Measurements from ENCODE around the gene MT1A.
"Not testable (repeated sequence)": the region's sequence is repeated elsewhere in the genome, so short reads cannot be mapped to it uniquely, and the experiment has no call there.

GRCh38 chr16:56621665-56622445, 16.6 kb upstream of the MT1A start:
- not testable (repeated sequence) for TF ChIP-seq CTCF (IDR thresholded peaks at IDR 0.05); NR2C2 (CRISPR knock-in tag; IDR thresholded peaks at IDR 0.05); E2F5 (CRISPR knock-in tag; IDR thresholded peaks at IDR 0.05); TP53 (CRISPR knock-in tag; IDR thresholded peaks at IDR 0.05); FOXP1 (CRISPR knock-in tag; IDR thresholded peaks at IDR 0.05; ENCODE audit: borderline replicate concordance); ARID4B (CRISPR knock-in tag; IDR thresholded peaks at IDR 0.05; ENCODE audit: borderline replicate concordance); NR1H2 (CRISPR knock-in tag; IDR thresholded peaks at IDR 0.05); NFATC4 (CRISPR knock-in tag; IDR thresholded peaks at IDR 0.05); MAX (CRISPR knock-in tag; IDR thresholded peaks at IDR 0.05); GABPB1 (CRISPR knock-in tag; IDR thresholded peaks at IDR 0.05); KAT7 (CRISPR knock-in tag; IDR thresholded peaks at IDR 0.05; ENCODE audit: borderline replicate concordance); E2F4 (CRISPR knock-in tag; IDR thresholded peaks at IDR 0.05; ENCODE audit: borderline replicate concordance, low read depth); ELF4 (CRISPR knock-in tag; IDR thresholded peaks at IDR 0.05; ENCODE audit: low read depth)
